Tibial nerve (tissue), 4 donors: ENCODE data around the gene RACGAP1. TPM values are rescaled to one million over a fixed set of nuclear protein-coding genes. Genes with fewer than 3 reads are reported as not detected.

Experiments
- DNase-seq, 2 donors: peaks; one replicate each; pipeline ENCODE4 v3.0.0-alpha.2; 2019; ENCODE audit warnings: low spot score in 2 of 2
- H3K27ac ChIP-seq, 4 donors: fragments of 200-600 bp; sonication (generic) in 3 of 4; one replicate each; pipeline ENCODE4 v1.5.1; 2017 to 2019; ENCODE audit warnings: mild to moderate bottlenecking in 1 of 4
- H3K27me3 ChIP-seq, 2 donors: fragments of 200-600 bp; sonication (generic) in 1 of 2; one replicate each; pipeline versions ENCODE4 v1.5.1 to v1.6.0; 2017 to 2019
- H3K36me3 ChIP-seq, 3 donors: fragments of 200-600 bp; sonication (generic); one replicate each; pipeline ENCODE4 v1.5.1; 2018 to 2019
- H3K4me1 ChIP-seq, 4 donors: fragments of 200-600 bp; sonication (generic) in 3 of 4; one replicate each; pipeline ENCODE4 v1.5.1; 2017 to 2019
- H3K4me3 ChIP-seq, 4 donors: fragments of 200-600 bp; sonication (generic) in 3 of 4; one replicate each; pipeline ENCODE4 v1.5.1; 2017 to 2019; ENCODE audit warnings: mild to moderate bottlenecking in 1 of 4, moderate library complexity in 1 of 4
- H3K9me3 ChIP-seq, 4 donors: fragments of 200-600 bp; sonication (generic) in 3 of 4; one replicate each; pipeline ENCODE4 v1.5.1; 2017 to 2019
- EP300 ChIP-seq, 2 donors: sonication (generic); formaldehyde crosslinking; IDR thresholded peaks; one replicate each; pipeline ENCODE4 v1.6.1; 2017; ENCODE audit warnings: antibody characterized with exemption in 2 of 2, mild to moderate bottlenecking in 1 of 2
- POLR2A ChIP-seq, 2 donors: fragments of 450-650 bp; IDR thresholded peaks; one replicate each; pipeline ENCODE4 v1.6.1; 2017; ENCODE audit warnings: antibody characterized with exemption in 2 of 2, mild to moderate bottlenecking in 2 of 2, moderate library complexity in 2 of 2
- WGBS, 2 donors: methylation state at CpG; one replicate each; pipeline ENCODE4 v1.1.5; 2018; 5-methylcytosine and 5-hydroxymethylcytosine counted together
- total RNA-seq, 4 donors: library from RNA; depleted of rRNA; stranded (reverse); fragments of >200 nt; gene quantifications; one replicate each; pipeline ENCODE4 v1.1.0, GENCODE V29; 2016
- TF ChIP-seq, protein P1 (sequence below), 5 experiments: fragments of 200-600 bp in 3 of 5; fragments of 450-650 bp in 2 of 5; sonication (generic) in 3 of 5; IDR thresholded peaks; one replicate each; pipeline ENCODE4 v1.5.1; 2016 to 2019; ENCODE audit warnings: antibody characterized with exemption in 5 of 5, mild to moderate bottlenecking in 3 of 5, moderate library complexity in 2 of 5

RACGAP1 gene
- total RNA-seq, 4 donors from 2014 or later, result 6.3 to 15.1 (median 10.5) TPM

DNA sequence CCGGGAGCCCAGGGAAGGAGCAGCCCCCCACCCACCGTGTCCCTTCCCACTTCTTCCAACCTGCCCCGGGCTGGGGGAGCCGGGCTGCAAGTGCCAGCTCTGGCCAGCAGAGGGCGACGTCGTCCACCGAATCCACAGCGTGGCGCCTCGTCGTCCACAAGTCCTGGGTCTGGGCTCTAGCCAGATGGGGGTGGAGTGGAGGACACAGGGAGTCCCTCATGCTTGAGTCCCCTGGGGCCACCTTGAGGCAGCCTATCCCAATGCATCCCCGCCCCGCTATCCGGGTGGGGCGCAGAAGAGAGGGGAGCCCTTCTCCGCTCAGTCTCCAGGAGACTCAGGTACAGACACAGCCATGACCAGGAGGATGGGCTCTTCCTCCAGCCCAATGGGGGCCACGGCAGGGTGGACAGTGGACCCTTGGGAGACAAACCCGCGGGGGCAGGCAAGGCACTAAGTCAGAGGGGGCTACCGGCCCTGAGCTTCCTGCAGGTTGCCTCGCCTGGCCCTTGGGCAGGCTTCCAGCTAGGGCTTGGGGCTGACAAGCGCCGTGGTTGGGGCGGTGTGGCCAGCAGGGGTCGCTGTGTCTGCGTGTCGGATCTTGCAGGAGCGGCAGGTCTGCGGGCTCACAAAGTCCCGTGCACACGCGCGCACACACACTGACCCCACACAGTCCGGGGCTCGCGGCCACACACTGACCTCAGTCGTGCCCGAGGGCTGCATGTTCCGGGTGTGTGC, 58.1 kb downstream of the RACGAP1 start:
- Histone ChIP-seq H3K27me3 (peaks cover 0 to 6% of the 10 kb centered on the region in 2 donors), H3K4me1 (peaks cover 0 to 48% (median 18%) of the 10 kb centered on the region in 4 donors), H3K9me3 (no peaks in the 10 kb centered on the region), H3K36me3 (no peaks in the 10 kb centered on the region), H3K4me3 (peak overlapping the region; percentile 5 to 36 (median 25)), H3K27ac (peak overlapping the region in 1 of 4 donors; percentile 51)
- 3 to 5% methylated on average over 11 to 38 of the region's 40 CpGs for WGBS, 2 donors
- TF ChIP-seq, protein P1, sequence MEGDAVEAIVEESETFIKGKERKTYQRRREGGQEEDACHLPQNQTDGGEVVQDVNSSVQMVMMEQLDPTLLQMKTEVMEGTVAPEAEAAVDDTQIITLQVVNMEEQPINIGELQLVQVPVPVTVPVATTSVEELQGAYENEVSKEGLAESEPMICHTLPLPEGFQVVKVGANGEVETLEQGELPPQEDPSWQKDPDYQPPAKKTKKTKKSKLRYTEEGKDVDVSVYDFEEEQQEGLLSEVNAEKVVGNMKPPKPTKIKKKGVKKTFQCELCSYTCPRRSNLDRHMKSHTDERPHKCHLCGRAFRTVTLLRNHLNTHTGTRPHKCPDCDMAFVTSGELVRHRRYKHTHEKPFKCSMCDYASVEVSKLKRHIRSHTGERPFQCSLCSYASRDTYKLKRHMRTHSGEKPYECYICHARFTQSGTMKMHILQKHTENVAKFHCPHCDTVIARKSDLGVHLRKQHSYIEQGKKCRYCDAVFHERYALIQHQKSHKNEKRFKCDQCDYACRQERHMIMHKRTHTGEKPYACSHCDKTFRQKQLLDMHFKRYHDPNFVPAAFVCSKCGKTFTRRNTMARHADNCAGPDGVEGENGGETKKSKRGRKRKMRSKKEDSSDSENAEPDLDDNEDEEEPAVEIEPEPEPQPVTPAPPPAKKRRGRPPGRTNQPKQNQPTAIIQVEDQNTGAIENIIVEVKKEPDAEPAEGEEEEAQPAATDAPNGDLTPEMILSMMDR (IDR thresholded peaks at IDR 0.05), result peak; percentile 66 to 96 (median 86)
- TF ChIP-seq POLR2A (IDR thresholded peaks at IDR 0.05), result no peak
- DNase-seq, result peak; percentile 79 to 90

DNA sequence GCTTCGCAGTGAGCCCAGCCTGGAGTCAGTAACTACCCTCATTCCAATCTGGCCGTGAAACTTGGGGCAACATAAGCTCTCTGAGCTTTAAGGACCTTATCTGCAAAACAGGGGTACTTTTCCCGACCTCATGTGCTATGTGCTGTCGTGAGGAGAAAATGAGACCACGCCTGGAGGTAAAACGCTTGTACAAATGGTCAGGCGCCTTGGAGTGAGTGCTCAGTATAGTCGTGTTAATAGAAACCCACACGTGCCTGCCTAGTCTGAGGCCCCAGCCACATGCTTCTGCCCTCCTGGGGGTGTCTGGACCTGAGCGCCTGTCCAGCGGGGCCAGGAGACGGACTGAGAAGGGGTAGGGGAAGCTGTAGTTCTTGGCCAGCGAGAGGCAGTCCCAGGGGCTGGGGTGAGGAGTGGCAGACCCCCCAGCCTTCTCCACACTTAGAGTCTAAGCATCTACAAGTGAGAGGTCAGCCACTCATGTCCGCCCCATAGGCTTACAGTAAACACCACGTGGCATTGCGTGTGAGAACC, 58.7 kb downstream of the RACGAP1 start:
- peaks cover 0 to 45% (median 18%) of the 10 kb centered on the region in 4 donors for H3K4me1 ChIP-seq
- peaks cover 0 to 6% of the 10 kb centered on the region in 2 donors for H3K27me3 ChIP-seq
- no peak for DNase-seq
- TF ChIP-seq EP300 (IDR thresholded peaks at IDR 0.05) (no peak), POLR2A (IDR thresholded peaks at IDR 0.05) (no peak)
- TF ChIP-seq, protein P1 (IDR thresholded peaks at IDR 0.05), result no peak
- WGBS, 2 donors, result 40% methylated on average over 16 of the region's 16 CpGs
- H3K36me3 ChIP-seq, result no peaks in the 10 kb centered on the region
- no peaks in the 10 kb centered on the region for H3K9me3 ChIP-seq
- peak overlapping the region in 1 of 4 donors; percentile 38 for H3K27ac ChIP-seq
- no peak overlapping the region for H3K4me3 ChIP-seq

DNA sequence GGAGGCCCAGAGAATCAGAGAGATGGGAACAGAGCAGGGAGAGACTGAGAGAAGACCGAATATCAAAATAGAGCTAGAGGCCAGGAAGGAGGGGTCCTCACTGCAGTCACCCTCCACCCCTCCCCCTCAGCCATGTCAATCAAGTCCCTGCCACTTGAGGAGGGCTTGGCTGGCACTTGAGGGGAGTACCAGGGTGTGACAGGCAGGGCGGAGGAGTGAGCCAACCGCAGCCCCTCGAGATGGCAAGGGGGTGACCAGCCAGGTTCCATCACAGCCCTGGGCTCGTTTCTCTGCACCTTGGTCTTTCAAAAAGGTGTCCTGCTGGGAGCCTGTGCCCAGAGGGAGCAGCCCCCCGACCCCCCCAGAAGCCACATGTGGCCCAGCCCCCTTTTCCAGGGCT, 59.5 kb downstream of the RACGAP1 start:
- no peaks in the 10 kb centered on the region for H3K9me3 ChIP-seq
- TF ChIP-seq, protein P1 (IDR thresholded peaks at IDR 0.05), result no peak
- TF ChIP-seq POLR2A (IDR thresholded peaks at IDR 0.05), result no peak
- DNase-seq, result no peak
- 66 to 82% methylated on average over 6 of the region's 6 CpGs for WGBS, 2 donors
- H3K27me3 ChIP-seq, result peaks cover 0 to 11% of the 10 kb centered on the region in 2 donors
- H3K36me3 ChIP-seq, result no peaks in the 10 kb centered on the region
- no peak overlapping the region for H3K4me3 ChIP-seq
- no peak overlapping the region for H3K27ac ChIP-seq
- peaks cover 0 to 48% (median 21%) of the 10 kb centered on the region in 4 donors for H3K4me1 ChIP-seq

DNA sequence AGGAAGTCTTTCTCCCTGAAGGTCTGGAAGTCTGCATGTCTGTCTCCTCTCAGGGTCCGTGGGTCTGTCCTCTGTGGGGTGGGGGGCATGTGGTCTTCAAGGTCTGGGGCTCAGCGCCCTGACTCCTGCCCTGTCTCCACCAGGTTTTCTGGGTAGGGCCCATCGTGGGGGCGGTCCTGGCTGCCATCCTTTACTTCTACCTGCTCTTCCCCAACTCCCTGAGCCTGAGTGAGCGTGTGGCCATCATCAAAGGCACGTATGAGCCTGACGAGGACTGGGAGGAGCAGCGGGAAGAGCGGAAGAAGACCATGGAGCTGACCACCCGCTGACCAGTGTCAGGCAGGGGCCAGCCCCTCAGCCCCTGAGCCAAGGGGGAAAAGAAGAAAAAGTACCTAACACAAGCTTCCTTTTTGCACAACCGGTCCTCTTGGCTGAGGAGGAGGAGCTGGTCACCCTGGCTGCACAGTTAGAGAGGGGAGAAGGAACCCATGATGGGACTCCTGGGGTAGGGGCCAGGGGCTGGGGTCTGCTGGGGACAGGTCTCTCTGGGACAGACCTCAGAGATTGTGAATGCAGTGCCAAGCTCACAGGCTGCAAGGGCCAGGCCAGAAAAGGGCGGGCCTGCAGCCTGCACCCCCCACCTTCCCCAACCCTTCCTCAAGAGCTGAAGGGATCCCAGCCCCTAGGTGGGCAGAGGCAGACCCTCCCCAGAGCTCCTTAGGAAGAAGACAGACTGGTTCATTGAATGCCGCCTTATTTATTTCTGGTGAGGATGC, 60.3 kb downstream of the RACGAP1 start:
- Histone ChIP-seq H3K27me3 (peaks cover 0 to 19% of the 10 kb centered on the region in 2 donors), H3K36me3 (no peaks in the 10 kb centered on the region), H3K4me3 (no peak overlapping the region), H3K27ac (no peak overlapping the region), H3K9me3 (no peaks in the 10 kb centered on the region), H3K4me1 (peaks cover 0 to 48% (median 20%) of the 10 kb centered on the region in 4 donors)
- 64 to 72% methylated on average over 13 of the region's 13 CpGs for WGBS, 2 donors
- no peak for DNase-seq
- TF ChIP-seq EP300 (IDR thresholded peaks at IDR 0.05) (no peak), POLR2A (IDR thresholded peaks at IDR 0.05) (no peak)
- TF ChIP-seq, protein P1 (IDR thresholded peaks at IDR 0.05), result no peak
